Neutrophil (primary cell): Measurements from ENCODE around the gene PDE2A.

Source experiments
- H3K27ac ChIP-seq: fragments of 200-600 bp; sonication (generic); 2 replicates; pipeline ENCODE4 v1.5.1; 2016; ENCODE audit warnings: mild to moderate bottlenecking, moderate library complexity
- H3K27me3 ChIP-seq: fragments of 200-600 bp; sonication (generic); 2 replicates; pipeline ENCODE4 v1.6.0; 2016; ENCODE audit warnings: mild to moderate bottlenecking
- H3K36me3 ChIP-seq: fragments of 200-600 bp; sonication (generic); 2 replicates; pipeline ENCODE4 v1.5.1; 2017
- H3K4me1 ChIP-seq, 2 experiments: fragments of 200-600 bp in 1 of 2; sonication (generic) in 1 of 2; 1 replicate in 1 of 2; 2 replicates in 1 of 2; pipeline versions ENCODE4 v1.5.1 to v1.6.1; 2013 to 2016; ENCODE audit warnings: low read depth in 1 of 2, low read length in 1 of 2, mild to moderate bottlenecking in 1 of 2, moderate library complexity in 1 of 2; ENCODE audit not compliant: control insufficient read depth in 1 of 2, insufficient read depth in 1 of 2
- H3K4me3 ChIP-seq, 2 experiments: fragments of 200-600 bp in 1 of 2; sonication (generic) in 1 of 2; 1 replicate in 1 of 2; 2 replicates in 1 of 2; pipeline ENCODE4 v1.5.1; 2013 to 2016; ENCODE audit warnings: low read depth in 1 of 2, low read length in 1 of 2, mild to moderate bottlenecking in 1 of 2, moderate library complexity in 1 of 2
- H3K9me3 ChIP-seq: fragments of 200-600 bp; sonication (generic); 2 replicates; pipeline ENCODE4 v1.5.1; 2016
- CTCF ChIP-seq: fragments of 200-600 bp; sonication (generic); IDR thresholded peaks from 2 replicates; pipeline ENCODE4 v1.5.1; 2016; ENCODE audit warnings: antibody characterized with exemption

The PDE2A gene

GRCh38 chr11:72529068-72529467, 145.2 kb downstream of the PDE2A start:
- Histone ChIP-seq H3K27me3 (peaks cover 21% of the 10 kb centered on the region), H3K4me3 (no peak overlapping the region), H3K27ac (no peak overlapping the region), H3K36me3 (no peaks in the 10 kb centered on the region), H3K9me3 (no peaks in the 10 kb centered on the region), H3K4me1 (no peaks in the 10 kb centered on the region)
- no peak for TF ChIP-seq CTCF

GRCh38 chr11:72528121-72528520, 146.1 kb downstream of the PDE2A start:
- Histone ChIP-seq H3K9me3 (no peaks in the 10 kb centered on the region), H3K27ac (no peak overlapping the region), H3K4me1 (no peaks in the 10 kb centered on the region), H3K27me3 (peaks cover 18% of the 10 kb centered on the region), H3K4me3 (no peak overlapping the region), H3K36me3 (no peaks in the 10 kb centered on the region)
- TF ChIP-seq CTCF = no peak
